H1 (cell line): ENCODE measurements around the gene SPR. TPM values are rescaled to one million over a fixed set of nuclear protein-coding genes. Genes with fewer than 3 reads are reported as not detected.

Source experiments
- EZH2 ChIP-seq: fragments of 200-600 bp; sonication (generic); IDR thresholded peaks from 2 replicates; pipeline ENCODE4 v1.7.1; 2012; ENCODE audit warnings: low read depth, mild to moderate bottlenecking, moderate library complexity, low read length, inconsistent platforms; ENCODE audit not compliant: severe bottlenecking
- TBP ChIP-seq: IDR thresholded peaks from 2 replicates; pipeline ENCODE4 v1.6.1; 2011; ENCODE audit warnings: low read depth, low read length, improper control_type of control experiment
- polyA plus RNA-seq, 7 experiments: library from polyadenylated mRNA; depleted of rRNA in 3 of 7; stranded (reverse) in 5 of 7; unstranded in 2 of 7; fragments of >200 nt in 5 of 7; fragments of 200-250 nt in 2 of 7; gene quantifications; 1 replicate in 5 of 7; 2 replicates in 1 of 7; 4 replicates in 1 of 7; pipeline versions ENCODE4 v1.2.1 to v1.2.3, GENCODE V29; 2011 to 2013; ENCODE audit warnings: missing spikeins in 2 of 7, mixed read lengths in 2 of 7
- total RNA-seq: library from RNA; stranded (reverse); fragmentation: NEBNext Ultra II Directional; extraction: Animal tissue kit (Norgen Biotek cat#: 25700); gene quantifications from 2 replicates; pipeline ENCODE4 v1.2.1, GENCODE V29; 2021
- TF ChIP-seq, protein P1 (sequence below): IDR thresholded peaks from 2 replicates; pipeline ENCODE4 v1.6.1; 2012; ENCODE audit warnings: low read length, inconsistent platforms
- TF ChIP-seq, protein P2 (sequence below): IDR thresholded peaks from 2 replicates; pipeline ENCODE4 v1.6.1; 2012; ENCODE audit warnings: inconsistent platforms

Gene SPR
- total and polyA plus RNA-seq, 2 of the 8 experiments (the other 6 are each of a cell fraction or from before 2014, with no cell fraction given) = 4.5 to 11.5 TPM

DNA sequence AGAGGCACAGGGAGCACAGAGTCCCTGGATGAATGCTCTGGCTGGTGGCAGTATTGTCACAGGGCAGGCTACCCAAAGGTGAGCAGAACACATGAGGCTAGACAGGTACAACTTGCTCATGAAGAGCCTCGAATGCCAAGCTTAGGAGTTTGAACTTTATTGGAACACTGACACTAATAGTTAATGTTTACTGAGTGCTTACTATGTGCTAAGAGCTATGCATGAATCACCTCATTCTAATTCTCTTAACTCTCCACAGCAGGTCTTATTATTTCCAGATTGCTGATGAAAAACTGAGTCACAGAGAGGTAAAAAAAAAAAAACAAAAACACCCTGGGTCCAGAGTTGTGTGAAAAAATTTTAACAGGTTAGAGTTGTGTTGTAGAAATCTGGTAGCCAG, 24.0 kb downstream of the SPR start (continued):
- TF ChIP-seq, protein P1, sequence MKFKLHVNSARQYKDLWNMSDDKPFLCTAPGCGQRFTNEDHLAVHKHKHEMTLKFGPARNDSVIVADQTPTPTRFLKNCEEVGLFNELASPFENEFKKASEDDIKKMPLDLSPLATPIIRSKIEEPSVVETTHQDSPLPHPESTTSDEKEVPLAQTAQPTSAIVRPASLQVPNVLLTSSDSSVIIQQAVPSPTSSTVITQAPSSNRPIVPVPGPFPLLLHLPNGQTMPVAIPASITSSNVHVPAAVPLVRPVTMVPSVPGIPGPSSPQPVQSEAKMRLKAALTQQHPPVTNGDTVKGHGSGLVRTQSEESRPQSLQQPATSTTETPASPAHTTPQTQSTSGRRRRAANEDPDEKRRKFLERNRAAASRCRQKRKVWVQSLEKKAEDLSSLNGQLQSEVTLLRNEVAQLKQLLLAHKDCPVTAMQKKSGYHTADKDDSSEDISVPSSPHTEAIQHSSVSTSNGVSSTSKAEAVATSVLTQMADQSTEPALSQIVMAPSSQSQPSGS = no peak
- TF ChIP-seq, protein P2, sequence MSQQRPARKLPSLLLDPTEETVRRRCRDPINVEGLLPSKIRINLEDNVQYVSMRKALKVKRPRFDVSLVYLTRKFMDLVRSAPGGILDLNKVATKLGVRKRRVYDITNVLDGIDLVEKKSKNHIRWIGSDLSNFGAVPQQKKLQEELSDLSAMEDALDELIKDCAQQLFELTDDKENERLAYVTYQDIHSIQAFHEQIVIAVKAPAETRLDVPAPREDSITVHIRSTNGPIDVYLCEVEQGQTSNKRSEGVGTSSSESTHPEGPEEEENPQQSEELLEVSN = no peak
- no peak for TF ChIP-seq TBP
- no peak for TF ChIP-seq EZH2
